ENCODE results near the gene TMEM158.

TMEM158 gene

GRCh38 chr3:45226206-45226915 lies at the start of gene TMEM158:
Gene TMEM158, minus strand, starts transcription at chr3:45226287. Its CDS starts 260 bp downstream, at chr3:45226027.
- in situ Hi-C loops (cut with MboI; ENCODE audit: low sequenced_read_pairs), result no loop called here

GRCh38 chr3:45275006-45275704 lies 49.1 kb upstream of the TMEM158 start:
- in situ Hi-C loops (cut with MboI; ENCODE audit: low sequenced_read_pairs), result no loop called here

GRCh38 chr3:45273681-45274515 lies 47.8 kb upstream of the TMEM158 start:
- in situ Hi-C loops (cut with MboI; ENCODE audit: low sequenced_read_pairs), result no loop called here

GRCh38 chr3:45272828-45273470 lies 46.9 kb upstream of the TMEM158 start:
- in situ Hi-C loops (cut with MboI; ENCODE audit: low sequenced_read_pairs), result no loop called here

DNA sequence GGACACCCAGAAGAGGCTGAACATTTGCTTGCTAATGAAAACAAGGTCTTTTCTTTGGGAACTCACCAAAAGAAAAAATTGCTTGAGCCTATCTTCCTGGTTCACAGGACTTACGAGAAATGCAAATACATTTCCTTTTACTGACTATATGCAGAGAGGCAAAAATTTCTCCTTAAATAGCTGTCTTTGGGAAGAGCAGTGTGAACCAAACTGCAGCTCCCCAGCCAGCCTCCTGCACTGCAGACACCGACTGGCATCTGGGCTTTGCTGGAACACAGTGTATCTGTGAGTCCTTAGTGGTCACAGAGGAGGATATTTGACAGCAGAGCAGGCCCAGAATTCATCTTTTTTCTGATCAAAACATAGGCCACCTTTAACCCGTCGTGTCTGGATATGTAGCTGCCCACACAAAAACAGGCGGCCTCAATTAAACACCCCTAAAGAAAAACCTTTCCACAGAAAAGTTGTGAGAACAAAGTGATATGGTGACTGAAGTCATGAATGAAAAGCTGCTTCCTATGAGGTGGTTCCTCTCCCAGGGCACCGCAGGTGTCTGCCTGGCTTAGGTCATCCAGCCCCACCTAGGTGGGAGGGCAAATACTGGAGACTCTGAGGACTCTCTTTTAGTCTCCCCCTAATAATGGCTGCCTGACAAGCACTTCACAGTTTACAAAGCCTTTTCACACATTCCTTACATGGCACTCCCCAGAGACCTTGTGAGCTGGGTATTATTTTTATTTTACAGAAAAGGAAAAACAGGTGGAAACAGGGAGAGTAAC lies 46.1 kb upstream of the TMEM158 start:
- in situ Hi-C loops (cut with MboI; ENCODE audit: low sequenced_read_pairs), result no loop called here

- in situ Hi-C loops (cut with MboI; ENCODE audit: low sequenced_read_pairs), result no loop called here
Measured at GRCh38 chr3:45269952-45270351, 43.9 kb upstream of the TMEM158 start.

DNA sequence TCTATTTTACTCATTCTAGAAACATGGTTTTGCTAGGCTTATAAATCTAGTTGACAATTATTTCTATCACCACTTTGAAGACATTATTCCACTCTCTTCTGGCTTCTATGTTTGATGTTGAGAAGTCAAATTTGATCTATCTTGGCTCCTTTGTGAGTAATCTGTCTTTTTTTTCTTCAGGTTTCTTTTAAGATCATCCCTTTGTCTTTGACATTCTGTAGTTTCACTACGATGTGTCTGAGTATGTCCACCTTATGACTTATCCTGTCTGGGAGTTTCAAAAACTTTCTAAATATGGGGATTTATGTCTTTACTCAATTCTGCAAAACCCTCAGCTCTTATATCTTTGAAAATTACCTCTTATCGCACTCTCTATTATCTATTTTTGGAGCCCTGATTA lies 41.0 kb upstream of the TMEM158 start:
- in situ Hi-C loops (cut with MboI; ENCODE audit: low sequenced_read_pairs), result no loop called here

DNA sequence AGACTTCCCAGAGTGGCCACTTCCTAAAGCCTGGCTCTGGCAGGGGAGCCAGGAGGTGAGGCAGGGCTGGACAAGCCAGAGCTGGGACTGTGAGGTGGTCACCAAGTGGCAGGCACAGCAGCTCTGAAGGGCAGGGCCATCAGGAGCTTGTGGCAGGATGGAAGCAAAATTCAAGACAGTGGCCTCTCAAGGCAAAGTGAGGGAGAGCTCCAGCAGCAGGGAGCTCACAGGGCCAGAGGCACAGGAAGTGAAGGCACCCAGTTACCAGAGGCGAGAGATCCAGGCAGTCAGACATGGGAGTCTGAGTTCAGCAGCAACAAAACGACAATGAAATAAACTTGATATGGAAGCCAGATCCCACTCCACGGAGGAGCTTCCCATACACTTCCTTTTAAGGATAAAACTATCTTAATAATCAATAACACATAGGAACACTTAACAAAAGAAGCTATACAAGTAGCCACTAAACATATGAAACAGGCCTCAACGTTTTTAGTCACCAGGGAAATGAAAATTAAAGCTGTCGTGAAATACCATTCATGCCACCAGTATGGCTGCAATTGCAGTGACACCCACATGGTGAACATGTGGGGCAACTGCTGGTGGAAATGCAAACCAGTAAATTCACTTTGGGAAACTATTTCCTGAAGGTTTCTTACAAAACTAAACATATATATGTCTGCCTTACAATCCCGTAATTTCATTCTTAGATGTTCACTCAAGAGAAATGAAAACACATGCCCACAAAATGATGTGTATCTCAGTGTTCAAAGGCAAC lies 35.4 kb upstream of the TMEM158 start:
- in situ Hi-C loops (cut with MboI; ENCODE audit: low sequenced_read_pairs), result no loop called here

- in situ Hi-C loops (cut with MboI; ENCODE audit: low sequenced_read_pairs), result no loop called here
Measured at GRCh38 chr3:45259133-45259532, 33.0 kb upstream of the TMEM158 start.

DNA sequence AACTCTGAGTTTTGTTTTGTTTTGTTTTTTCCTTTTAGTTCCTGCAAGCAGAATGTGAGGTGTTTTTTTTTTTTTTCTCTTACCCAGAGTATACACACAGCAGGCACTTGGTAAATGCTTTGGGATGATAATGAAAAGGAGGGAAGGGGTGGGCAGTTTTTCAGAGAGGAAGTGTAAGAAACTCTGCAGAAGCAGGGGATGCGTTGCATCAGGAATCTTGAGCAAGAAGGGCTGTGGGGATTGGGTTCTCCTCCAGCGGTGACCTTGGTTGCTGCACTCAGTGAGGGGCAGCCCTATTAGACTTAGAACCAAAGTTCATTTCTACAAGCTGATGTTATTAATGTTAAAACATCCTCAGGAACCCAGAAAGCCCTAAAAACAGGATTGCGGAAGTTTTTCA lies 32.2 kb upstream of the TMEM158 start:
- in situ Hi-C loops (cut with MboI; ENCODE audit: low sequenced_read_pairs), result no loop called here

DNA sequence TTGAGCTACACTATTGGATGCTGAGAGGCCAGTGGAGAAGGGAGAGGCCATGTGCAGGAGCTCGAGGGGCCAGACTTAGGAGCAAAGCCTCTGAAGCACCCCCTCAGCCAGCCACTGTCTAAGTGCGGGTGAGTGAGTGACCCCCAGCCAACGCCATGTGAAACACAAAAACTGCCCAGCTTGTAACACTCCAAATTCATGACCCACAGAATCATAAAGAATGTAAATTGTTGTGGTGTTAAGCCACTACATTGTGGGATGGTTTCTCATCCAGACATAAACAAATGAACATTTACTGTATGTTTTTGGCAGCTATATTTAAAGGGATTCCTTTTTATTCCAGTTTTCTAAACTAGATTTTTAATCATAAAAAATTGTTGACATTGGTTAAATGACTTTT lies 27.2 kb upstream of the TMEM158 start:
- in situ Hi-C loops (cut with MboI; ENCODE audit: low sequenced_read_pairs), result no loop called here

GRCh38 chr3:45252826-45253225 lies 26.7 kb upstream of the TMEM158 start:
- in situ Hi-C loops (cut with MboI; ENCODE audit: low sequenced_read_pairs), result no loop called here

DNA sequence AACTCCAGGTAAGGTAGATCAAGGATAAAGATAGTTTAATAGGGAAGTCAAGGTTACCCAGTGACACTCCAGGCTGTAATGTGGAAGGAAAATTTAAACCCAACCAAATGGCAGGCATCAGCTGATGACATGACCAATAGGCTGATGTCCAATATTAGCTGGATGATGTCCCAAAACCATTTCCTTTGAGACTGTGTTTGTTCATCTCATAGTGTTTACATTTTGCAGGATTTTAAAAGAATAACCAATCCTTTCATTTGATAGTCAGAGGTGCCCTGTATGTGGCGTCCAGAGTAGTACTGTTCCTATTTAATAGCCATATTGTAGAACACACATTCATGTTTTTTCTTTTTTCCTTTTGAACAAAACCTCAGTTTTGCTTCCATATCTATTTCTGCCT lies 23.3 kb upstream of the TMEM158 start:
- in situ Hi-C loops (cut with MboI; ENCODE audit: low sequenced_read_pairs), result no loop called here

DNA sequence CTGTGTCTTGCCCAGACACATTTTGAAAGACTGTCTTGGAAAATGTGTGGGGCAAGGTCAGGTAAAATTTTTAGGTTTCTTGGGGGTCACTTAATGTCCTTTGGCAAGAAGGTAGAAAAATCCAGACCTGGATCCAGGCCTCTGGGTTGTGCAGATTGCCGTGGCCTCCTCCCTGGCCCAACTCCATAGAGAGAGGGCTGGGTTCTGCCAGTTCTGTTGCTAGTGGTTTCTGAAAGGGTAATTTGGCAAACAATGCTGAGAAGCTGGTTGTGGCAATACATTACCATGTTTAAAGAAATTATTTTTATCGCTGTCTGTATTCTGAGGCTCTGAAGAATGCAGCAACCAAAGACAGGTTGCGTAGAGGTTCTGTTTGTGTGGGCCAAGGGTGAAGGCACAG lies 20.2 kb upstream of the TMEM158 start:
- in situ Hi-C loops (cut with MboI; ENCODE audit: low sequenced_read_pairs), result no loop called here

DNA sequence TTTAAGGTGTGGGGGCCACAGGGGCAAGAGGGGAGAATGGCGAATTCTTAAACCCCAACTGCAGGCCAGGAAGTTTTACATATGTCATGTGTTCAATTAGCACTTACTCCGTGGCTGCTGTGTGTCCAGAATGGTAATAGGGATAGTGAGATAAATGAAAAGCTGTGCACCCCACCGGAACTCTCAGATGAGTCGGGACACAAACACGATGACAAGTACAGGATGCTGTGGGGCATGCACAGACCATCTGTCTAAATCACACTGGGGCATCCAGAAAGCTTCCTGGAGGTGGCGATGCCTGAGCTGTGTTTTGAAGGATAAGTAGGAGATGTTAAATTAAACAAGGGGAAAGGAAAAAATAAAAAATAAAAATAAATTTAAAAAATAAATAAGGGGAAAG lies 18.3 kb upstream of the TMEM158 start:
- in situ Hi-C loops (cut with MboI; ENCODE audit: low sequenced_read_pairs), result no loop called here

DNA sequence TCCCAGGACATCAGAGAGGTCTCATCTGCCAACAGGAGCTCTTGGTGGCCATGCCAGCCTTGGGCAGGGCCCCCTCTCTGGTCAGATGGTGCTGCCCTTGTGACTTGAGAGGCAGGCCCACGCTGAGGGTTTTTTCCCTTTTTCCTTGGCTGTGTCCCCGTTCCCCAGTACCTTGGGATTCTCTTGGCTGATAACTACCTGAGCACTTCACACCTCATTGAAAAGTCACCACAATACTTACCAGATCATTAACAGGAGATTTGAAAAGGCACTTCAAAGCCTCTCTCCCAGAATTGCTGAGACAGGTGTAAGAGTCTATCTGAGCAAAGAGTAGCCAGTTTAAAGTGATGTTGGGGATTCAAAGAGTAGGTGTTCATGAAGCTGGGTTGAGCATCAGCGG lies 15.1 kb upstream of the TMEM158 start:
- in situ Hi-C loops (cut with MboI; ENCODE audit: low sequenced_read_pairs), result no loop called here

- in situ Hi-C loops (cut with MboI; ENCODE audit: low sequenced_read_pairs), result no loop called here
Measured at GRCh38 chr3:45240292-45240691, 14.2 kb upstream of the TMEM158 start.

DNA sequence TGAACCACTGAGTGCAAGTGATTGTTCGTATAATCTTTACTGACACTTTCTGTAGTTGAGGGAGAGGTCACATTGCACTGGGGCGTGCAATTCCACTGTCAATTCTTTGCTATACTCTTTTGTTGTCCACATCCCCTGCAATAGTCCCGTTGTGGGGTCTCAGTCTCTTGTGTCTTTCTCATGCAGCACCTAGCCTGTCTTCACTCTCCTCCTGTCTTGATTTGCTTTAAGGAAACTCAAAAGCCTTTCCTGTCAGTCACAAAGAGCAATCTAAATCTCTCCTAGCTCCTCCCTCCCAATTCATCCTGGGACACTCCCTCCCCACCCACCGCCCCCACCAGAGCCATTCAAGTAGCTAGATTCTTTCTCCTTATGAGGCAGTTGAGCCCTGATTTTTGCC lies 13.2 kb upstream of the TMEM158 start:
- in situ Hi-C loops (cut with MboI; ENCODE audit: low sequenced_read_pairs), result no loop called here

- in situ Hi-C loops (cut with MboI; ENCODE audit: low sequenced_read_pairs), result no loop called here
Measured at GRCh38 chr3:45236964-45237363, 10.9 kb upstream of the TMEM158 start.

DNA sequence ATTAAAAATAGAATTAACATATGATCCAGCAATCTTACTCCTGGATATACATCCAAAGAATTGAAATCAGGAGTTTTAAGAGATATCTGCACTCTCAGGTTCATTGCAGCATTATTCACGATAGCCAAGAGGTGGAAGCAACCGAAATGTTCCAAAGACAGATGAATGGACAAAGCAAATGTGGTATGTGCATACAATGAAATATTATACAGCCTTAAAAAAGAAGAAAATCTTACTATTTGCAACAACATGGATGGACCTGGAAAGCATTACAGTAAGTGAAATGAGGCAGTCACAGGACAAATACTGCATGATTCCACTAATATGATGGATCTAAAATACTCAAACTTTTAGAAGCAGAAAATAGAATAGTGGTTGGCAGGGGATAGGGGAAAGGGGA lies 9.3 kb upstream of the TMEM158 start:
- in situ Hi-C loops (cut with MboI; ENCODE audit: low sequenced_read_pairs), result no loop called here
